Right ventricle myocardium superior (tissue), 1 donor: ENCODE data around the gene CPTP. TPM values are rescaled to one million over a fixed set of nuclear protein-coding genes. Genes with fewer than 3 reads are reported as not detected.

Experiments
- ATAC-seq: fragments of 200-7000 bp; cut with Tn5 transposase; one replicate; pipeline ENCODE4 v1.9.1; 2020; ENCODE audit warnings: mild to moderate bottlenecking; ENCODE audit not compliant: poor library complexity
- DNase-seq: peaks from one replicate; pipeline ENCODE4 v3.0.0-alpha.2; 2020
- intact Hi-C: fragments of 100-400 bp; cut with DNase I; formaldehyde crosslinking; loops from one replicate; pipeline ENCODE4 v1.11.2; 2022
- total RNA-seq: library from RNA; stranded (reverse); fragmentation: NEBNext Ultra II Directional; extraction: Animal tissue kit (Norgen Biotek cat#: 25700); gene quantifications from one replicate; pipeline ENCODE4 v1.2.1, GENCODE V29; 2021
- donor health status: DM: no; HTN: yes; CAD: no; lungs with severe emphysema.

Gene CPTP
- total RNA-seq, 1 donor from 2014 or later, result 113 TPM

DNA sequence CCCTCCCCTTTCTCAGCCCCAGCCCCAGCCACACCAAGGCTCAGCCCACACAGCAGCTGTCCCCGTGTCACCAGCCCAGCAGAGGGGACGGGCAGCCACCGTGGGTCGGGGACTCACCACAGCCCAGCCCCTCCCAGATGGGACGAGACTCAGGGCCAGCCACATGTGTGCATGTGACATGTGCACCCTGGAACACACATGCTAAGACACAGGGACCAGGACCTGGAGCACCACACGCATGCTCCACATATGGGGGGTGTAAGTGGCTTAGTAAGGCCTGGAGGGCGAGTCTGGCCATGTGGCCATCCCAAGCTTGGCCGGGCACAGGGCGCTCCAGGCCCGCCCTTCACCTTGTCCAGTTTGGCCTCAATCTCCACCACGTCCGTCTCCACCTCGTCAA, 20.9 kb upstream of the CPTP start:
- ATAC-seq, result no peak
- intact Hi-C loops, result no loop called here
- no peak for DNase-seq

DNA sequence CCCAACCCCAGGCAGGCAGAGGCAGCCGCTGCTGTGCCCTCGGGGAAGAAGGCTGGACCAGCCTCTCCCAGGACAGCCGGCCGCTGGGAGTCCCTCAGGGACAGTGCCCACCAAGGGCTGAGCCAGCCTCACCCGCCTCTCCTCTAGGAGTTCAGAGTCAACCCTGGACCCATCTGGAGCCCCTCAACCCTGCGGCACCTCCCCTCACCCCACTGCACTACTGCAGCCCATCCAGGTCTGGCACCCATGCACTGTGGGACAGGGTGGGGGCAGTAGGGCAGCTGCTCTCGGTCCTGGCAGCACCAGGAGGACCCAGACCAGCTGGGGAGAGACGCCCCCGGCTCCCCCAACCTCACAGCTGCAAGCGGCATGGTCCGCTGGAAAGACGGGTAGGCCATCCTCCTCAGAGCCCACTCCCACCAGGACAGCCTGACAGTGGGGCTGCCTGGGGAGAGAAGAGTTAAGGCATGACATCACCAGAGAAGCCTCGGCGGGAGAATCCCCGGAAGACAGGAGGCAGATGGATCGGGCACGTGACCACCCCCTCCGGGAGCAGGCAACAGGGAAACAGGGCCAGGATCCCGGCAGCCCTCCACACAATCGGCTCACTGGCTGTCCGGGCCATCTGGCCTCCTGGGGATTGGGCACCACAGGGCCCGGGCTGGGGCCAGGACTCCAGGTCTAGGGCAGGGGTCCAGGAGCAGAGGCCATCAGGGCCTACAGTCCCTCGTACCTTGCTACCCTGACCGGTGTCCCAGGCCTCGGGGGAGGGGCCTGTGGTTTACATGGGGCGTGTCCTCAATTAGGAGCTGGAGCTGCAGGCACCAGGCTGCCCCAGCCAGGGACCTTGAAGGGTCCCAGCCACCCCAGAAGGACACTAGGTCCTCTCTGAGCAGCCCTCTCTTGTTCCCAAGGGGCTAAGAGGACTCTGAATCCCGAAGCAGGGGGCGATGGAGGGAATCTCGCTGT, 20.0 kb upstream of the CPTP start:
- DNase-seq, result peak; percentile 86
- peak; percentile 18 for ATAC-seq
- intact Hi-C loops, result no loop called here

DNA sequence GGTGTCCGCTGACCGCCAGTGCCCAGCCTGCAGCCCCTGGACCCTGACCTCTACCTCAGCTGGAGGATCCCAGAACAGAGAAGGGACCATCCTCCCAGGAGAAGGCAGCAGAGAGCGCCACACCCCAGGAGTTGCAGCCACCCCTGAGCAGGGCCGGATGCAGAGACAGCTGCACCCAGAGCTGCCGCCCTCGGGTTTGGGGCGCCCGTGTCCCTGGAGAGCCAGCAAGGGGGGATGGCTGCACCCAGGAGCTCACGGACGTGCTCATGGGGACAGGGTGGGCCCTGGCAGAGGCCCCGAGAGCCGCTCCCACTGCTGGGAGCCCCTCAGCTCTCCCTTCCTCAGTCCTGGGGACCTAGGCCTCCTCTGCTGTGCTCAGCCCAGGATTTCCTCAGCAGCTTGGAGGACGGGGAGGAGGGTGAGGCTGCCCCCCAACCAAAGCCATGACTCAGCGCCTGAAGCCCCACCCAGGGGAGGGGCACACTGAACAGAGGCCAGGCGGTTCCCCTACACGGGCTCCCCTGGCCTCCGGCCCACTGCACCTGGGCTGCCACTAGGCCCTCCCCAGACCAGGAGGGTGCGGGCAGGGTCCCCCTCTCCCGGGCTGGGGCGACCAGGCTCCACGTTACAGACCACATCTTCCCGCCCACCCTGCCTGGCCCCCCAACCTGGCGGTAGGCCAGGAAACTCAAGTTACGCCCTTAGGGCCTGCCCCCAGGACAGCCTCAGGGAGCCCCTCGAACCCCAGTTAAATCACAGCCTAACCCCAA, 19.1 kb upstream of the CPTP start:
- ATAC-seq (peak; percentile 7), DNase-seq (peak; percentile 86)
- intact Hi-C loops, result no loop called here

DNA sequence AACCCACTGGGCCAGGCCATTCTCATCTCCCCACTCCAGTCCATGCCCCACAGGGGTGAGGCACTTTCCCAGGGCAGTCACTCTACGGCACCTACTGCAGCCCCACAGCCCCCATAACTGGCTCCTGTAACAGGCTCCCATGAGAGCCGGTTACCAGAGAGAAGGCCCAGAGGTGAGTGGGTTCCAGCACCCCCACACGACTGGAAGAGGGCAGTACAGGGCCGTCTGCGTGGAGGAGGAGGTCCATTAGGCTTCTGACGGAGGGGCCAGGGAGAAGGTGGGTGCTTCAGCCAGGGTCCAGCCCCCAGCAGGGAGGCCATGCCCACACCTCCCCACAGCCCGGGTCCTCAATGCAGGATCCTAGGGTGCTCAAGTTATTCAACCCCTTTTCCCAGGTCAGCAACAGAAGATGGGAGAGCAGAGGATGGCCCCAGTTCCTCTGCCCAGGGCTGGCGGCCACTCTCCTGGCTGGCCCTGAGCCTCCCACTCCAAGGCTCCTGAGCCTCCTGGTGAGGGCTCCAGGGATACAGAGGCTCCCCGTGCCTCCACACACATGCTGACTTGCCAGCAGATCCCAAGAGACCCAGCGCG, 18.4 kb upstream of the CPTP start:
- intact Hi-C loops, result no loop called here
- ATAC-seq (no peak), DNase-seq (no peak)

DNA sequence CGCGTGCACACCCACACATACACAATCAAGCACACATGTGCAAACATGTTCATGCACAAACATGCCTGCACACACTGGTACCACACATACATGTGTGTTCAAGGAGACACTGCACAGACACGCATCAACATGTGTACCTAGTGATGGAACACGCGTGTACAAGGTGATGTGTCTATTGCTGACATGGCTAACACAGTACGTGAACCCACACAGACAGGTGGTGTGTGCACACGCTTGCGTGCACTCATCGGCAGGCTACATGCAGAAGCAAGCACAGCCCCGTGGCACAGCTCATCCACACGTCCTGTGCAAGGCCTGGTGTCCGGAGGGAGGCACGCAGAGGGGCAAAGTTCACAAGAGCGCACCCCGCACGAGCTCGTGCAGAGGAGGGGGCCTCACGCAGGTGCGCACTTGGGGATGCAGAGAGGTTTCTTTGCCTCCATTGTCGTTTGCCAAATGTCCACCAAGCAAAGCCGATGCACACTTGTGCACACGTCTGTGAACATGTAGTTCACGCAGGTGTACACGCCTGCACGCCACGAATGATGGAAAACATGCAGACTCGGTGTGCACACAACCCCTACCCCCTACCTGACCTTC, 17.8 kb upstream of the CPTP start:
- intact Hi-C loops, result no loop called here
- no peak for DNase-seq
- ATAC-seq, result no peak

DNA sequence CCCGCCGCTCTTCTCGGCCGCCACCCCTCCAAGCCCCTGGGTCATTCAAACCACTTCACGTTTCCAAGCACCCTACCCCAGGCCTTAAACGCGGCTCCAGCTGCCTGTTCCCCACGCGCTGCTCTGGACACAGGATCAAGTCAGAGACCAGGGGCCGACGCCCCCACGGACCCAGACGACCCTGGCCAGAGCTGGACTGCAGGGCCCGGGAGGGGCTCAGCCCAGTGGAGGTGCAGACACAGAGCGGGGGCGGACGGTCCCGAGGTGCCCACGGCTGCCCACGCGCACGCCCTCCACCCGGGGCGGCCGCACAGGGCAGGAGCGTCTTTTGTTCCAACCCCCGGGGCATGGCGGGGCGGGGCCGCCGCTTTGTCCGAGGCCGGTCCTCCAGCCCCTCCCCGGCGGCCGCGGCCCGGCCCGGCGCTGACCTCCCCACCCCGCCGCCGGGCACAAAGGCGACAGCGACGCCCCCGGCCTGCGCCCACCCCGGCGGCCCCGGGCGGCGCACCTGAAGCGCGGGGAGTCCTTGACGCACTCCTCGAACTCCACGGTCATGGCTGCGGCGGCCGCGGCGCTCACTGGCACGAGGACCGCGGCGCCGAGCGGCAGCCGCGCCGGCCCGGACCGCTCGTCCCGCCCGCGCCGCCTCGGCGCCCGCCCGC, 17.2 kb upstream of the CPTP start:
- DNase-seq, result peak; percentile 77
- ATAC-seq, result peak; percentile 0
- intact Hi-C loops, result no loop called here

DNA sequence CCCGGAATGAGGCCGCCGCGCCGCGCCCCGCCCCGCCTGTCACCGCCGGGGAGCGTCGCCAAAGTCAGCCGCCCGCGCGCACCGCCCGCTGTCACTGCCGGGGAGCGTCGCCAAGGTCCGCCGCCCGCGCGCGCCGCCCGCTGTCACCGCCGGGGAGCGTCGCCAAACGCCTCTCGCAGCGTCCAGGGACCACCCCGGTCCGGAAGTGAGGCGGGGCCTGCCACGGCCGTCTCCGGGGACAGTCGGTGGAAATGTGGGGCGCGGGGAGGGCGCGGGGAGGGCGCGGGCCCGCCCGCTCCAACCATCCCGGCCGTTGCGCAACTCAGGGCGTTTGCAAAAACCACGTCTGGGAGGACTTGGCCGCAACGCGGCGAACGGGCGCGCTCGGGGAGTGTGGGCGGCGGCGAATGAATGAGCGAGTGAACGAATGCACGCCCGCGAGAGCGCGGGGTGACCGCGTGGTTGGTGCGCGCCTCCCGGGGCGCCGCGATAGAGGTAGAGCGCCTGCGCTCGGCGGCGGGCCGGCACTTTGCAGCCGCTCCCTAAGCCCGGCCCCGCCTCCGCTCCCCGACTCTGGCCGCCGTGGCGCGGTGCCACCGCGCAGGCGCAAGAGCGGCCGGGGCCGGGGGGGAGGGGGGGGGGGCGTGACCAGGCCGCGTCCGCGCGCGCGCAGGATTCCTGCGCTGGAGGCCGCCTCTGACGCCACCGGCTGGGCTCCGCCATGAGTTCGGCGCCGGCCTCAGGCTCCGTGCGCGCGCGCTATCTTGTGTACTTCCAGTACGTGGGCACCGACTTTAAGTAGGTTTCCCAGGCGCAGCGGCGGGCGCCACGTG, 16.5 kb upstream of the CPTP start, which contains the start of the genes ACAP3 and PUSL1:
Gene ACAP3 (minus strand): TSS at position 8 of the 833 bp plus-strand sequence. CDS start 115 bp downstream, outside the sequence.
Gene PUSL1 (plus strand): TSS at position 675 of the 833 bp plus-strand sequence. CDS start 47 bp downstream, at position 722.
- ATAC-seq, result peak; percentile 79
- DNase-seq, result peak; percentile 94
- intact Hi-C loops, result no loop called here

DNA sequence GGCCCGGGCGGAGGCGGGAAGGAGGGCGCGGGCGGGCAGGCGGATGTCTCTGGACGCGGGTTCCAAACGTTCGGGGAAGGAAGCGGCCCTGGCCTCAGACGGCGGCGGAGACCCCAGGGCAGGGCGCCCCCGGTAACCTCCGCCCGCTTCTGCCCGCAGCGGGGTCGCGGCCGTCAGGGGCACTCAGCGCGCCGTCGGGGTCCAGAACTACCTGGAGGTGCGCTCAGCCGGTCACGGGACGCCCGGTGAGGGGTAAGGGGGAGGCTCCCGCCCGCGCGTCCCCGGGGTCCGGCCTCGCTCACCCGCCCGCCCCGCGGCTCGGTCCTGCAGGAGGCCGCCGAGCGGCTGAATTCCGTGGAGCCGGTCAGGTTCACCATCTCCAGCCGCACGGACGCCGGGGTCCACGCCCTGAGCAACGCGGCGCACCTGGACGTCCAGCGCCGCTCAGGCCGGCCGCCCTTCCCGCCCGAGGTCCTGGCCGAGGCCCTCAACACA, 15.8 kb upstream of the CPTP start:
- intact Hi-C loops, result no loop called here
- peak; percentile 0 for ATAC-seq
- no peak for DNase-seq

DNA sequence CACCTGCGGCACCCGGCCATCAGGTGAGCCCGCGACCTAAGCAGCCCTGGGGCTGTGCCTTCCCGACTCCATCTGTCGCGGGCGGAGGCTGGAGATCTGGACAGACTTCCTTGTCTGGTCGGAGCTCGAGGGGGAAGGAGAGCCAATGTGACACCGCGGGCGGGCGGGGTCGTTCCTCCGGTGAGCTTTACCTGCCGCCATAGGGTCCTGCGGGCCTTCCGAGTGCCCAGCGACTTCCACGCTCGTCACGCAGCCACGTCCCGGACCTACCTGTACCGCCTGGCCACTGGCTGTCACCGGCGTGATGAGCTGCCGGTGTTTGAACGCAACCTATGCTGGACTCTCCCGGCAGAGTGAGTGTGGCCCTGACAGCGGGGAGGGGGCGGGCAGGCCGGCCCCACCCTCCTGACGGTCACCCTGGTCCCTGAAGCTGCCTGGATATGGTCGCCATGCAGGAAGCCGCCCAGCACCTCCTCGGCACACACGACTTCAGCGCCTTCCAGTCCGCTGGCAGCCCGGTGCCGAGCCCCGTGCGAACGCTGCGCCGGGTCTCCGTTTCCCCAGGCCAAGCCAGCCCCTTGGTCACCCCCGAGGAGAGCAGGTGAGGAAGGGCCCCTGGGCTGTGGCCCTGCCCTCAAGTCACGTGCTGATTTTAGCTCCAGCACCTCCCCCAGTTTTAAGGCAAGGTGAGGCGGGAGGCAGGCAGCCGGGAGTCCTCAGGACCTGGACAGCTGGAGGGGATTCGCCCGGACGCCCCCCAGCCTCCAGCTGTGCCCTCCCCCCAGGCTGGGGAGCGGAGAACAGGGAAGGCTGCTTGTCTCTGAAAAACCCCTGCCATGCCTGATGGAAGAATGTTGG, 15.1 kb upstream of the CPTP start:
- ATAC-seq (no peak), DNase-seq (no peak)
- intact Hi-C loops, result no loop called here

DNA sequence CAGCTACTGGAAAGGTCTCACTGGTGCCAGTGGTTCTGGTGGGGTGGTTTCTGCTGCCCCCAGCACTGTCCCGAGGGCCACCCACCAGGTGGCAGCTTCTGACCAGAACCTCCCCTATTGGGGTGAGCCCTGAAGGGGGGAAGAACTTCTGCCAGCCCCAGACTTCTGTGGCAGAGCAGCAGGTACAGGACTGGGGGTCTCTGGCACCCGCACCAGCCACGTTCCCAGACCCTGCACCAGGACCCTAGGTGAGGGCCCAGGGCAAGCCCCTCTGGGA, 14.6 kb upstream of the CPTP start:
- ATAC-seq, result no peak
- no peak for DNase-seq
- intact Hi-C loops, result no loop called here

DNA sequence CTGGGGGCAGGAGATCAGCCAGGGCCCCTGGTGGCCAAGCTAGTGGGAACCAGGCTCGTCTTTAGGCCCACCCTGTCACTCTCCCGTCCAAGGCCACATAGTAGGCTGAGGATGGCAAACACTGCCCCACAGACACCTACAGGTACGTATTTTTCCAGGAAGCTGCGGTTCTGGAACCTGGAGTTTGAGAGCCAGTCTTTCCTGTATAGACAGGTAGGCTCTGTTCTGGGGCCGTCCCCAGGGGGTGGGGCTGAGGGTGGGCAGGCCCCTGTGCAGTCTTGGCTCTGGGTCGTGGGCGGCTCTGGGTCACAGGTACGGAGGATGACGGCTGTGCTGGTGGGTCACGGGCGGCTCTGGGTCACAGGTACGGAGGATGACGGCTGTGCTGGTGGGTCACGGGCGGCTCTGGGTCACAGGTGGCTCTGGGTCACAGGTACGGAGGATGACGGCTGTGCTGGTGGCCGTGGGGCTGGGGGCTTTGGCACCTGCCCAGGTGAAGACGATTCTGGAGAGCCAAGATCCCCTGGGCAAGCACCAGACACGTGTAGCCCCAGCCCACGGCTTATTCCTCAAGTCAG, 14.0 kb upstream of the CPTP start:
- intact Hi-C loops, result no loop called here
- no peak for DNase-seq
- ATAC-seq, result no peak

DNA sequence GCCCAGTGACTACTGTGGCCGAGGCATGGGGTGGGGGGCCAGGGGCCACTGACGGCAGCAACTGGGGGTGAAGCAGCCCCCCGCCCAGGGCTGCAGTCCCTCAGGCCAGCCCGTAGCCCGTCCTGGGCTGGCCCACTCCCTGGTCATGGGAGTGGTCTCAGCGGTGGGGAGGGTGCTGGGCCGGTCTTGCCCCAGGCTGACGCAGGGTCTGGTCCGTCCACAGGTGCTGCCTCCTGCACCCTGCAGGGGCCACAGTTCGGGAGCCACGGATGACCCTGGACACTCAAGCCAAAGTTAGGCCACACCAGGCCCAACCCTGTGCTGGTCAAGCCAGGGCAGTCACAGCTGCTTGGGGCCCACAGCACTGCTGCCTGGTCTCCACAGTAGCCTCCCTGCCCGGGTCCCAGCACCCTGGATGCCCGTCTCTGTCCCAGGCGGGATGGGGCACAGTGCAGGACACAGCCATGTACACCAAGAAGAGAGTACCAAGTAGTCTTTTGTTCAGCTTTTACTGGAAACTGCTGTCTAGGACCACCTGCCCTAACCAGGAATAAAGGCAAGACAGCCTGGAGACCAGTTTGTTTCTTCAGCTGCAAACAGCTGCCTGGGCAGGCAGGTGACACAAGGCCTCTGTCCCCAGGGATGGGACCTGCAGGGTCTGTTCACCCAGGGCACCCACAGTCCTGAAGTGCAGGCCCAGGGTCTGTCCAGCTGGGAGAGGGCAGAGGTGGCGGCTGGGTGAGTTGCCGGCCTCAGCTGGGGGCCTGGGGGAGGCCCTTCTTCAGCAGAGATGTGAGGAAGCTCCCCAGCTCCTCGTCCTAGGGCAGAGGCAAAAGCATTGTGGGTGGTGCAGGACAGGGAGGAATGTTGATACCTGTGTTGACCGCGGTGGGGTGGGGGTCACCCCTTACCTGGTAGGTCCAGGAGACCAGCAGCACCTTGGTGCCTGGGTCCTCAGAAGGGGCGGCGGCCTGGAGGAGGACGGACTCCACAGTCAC, 13.2 kb upstream of the CPTP start:
- ATAC-seq (no peak), DNase-seq (no peak)
- intact Hi-C loops, result no loop called here

DNA sequence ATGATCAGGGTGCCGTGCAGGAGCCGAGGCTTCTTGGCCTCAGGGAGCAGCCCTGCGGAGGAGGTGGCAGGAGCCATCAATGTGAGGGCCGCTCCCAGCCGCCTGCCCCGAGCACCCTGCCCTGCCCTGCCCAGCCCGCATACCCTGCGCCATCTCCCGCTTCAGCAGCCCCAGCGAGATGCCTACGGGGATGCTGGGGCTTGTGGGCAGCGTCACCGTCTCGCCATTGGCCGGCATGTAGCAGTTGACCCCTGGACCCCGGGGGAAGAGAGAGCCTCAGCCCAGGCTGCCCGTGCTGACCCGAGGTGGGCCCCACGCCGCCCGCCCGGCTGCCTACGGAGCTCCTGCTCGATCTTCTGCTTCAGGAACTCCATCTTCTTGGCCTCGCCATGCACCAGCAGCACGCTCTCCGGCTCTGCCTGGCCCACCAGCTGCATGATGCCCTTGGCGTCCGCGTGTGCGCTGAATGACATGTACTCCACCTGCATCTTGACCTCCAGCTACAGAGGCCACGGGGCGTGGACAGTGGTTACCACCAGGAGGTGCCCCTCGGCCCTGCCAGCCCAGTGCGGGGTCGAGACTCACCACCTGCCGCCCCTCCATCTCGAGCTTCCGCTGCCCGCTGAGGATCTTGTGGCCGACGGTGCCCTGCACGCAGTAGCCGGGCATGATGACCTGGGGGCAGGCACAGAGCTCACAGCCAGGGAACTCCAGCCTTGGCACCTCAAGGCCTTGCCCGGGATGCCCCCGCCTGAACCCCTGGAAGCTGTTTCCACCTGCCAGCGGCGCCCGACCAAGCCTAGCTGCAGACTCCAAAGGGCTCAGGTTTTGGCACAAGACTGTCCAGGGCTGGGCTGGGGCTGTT, 11.9 kb upstream of the CPTP start:
- intact Hi-C loops, result no loop called here
- DNase-seq (no peak), ATAC-seq (no peak)

DNA sequence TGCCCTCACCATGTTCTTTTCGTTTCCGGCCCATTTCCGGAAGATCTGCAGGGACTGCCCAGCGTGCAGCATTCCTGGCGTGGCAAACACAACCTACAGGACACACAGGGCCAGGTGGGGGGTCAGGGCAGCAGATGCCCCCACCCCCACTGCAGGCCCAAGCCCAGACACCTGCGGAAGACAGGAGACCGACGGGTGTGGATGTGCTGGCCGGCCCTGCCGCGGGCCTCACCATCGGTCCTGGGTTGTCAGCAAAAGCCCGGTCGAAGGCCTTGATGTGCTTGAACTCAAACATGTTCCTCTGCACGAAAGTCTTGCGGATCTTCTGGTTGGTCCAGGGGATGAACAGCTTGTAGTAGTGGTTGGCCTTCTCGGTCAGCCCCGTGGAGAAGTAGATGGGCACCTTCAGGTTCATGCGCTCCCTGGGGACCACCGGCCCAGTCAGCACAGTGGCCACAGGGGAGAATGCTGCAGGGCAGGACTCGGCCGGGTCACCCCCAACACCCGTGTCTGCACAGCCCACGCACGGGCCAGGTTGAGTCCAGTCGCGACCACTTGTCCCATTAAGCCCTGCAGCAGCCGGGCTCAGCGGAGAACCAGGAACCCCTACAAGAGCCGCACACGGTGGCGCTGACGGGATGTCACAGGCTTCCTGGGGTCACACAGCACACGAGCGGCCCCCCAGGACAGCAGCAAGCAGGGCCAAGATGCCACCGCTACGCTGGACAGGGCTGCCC, 10.9 kb upstream of the CPTP start:
- intact Hi-C loops, result no loop called here
- no peak for DNase-seq
- no peak for ATAC-seq
